Transverse colon (tissue), 4 donors: ENCODE results near the gene FGGY. TPM values are rescaled to one million over a fixed set of nuclear protein-coding genes. Genes with fewer than 3 reads are reported as not detected.
A peak's percentile ranks its signal among the peaks of the same experiment; 100 is the strongest.
"Not testable (repeated sequence)": the region's sequence is repeated elsewhere in the genome, so short reads cannot be mapped to it uniquely, and the experiment has no call there.

Experiments used
- DNase-seq: peaks from one replicate; pipeline ENCODE4 v3.0.0-alpha.2; 2019
- H3K27ac ChIP-seq, 4 donors: fragments of 200-600 bp; sonication (generic); 2 replicates each; pipeline ENCODE4 v1.5.1; 2016 to 2018; ENCODE audit warnings: inconsistent platforms in 4 of 4
- H3K27me3 ChIP-seq: fragments of 200-600 bp; sonication (generic); 2 replicates; pipeline ENCODE4 v1.5.1; 2017; ENCODE audit warnings: inconsistent platforms
- H3K36me3 ChIP-seq, 4 donors: fragments of 200-600 bp; sonication (generic); 2 replicates each; pipeline ENCODE4 v1.5.1; 2017 to 2019; ENCODE audit warnings: inconsistent platforms in 4 of 4
- H3K4me1 ChIP-seq, 4 donors: fragments of 200-600 bp; sonication (generic); 2 replicates each; pipeline ENCODE4 v1.5.1; 2017 to 2020; ENCODE audit warnings: inconsistent platforms in 4 of 4
- H3K4me3 ChIP-seq, 4 donors: fragments of 200-600 bp; sonication (generic); 1 replicate in 1 of 4; 2 replicates in 3 of 4; pipeline versions ENCODE4 v1.5.1 to v1.6.1; 2017 to 2019; ENCODE audit warnings: inconsistent platforms in 4 of 4
- H3K9me3 ChIP-seq, 2 donors: fragments of 200-600 bp; sonication (generic); 2 replicates each; pipeline ENCODE4 v1.5.1; 2017 to 2019; ENCODE audit warnings: inconsistent platforms in 2 of 2
- EP300 ChIP-seq: sonication (generic); formaldehyde crosslinking; IDR thresholded peaks from one replicate; pipeline ENCODE4 v1.6.1; 2017; ENCODE audit warnings: antibody characterized with exemption, low read depth
- POLR2A ChIP-seq: fragments of 450-650 bp; IDR thresholded peaks from one replicate; pipeline ENCODE4 v1.6.1; 2016; ENCODE audit warnings: antibody characterized with exemption, mild to moderate bottlenecking, moderate library complexity
- POLR2AphosphoS5 ChIP-seq, 3 donors: sonication (generic); formaldehyde crosslinking; IDR thresholded peaks; one replicate each; pipeline ENCODE4 v1.6.1; 2016; ENCODE audit warnings: antibody characterized with exemption in 3 of 3
- WGBS, 2 donors: methylation state at CpG; one replicate each; pipeline ENCODE4 v1.1.5; 2018; ENCODE audit warnings: low coverage in 1 of 2; 5-methylcytosine and 5-hydroxymethylcytosine counted together
- in situ Hi-C, 4 donors: fragments of 200-750 bp; cut with MboI; loops; one replicate each; pipeline versions ENCODE4 v1.15.0 to v1.15.1; 2017; ENCODE audit warnings: low sequenced_read_pairs in 3 of 4, low pct_ligation_motif_present in 1 of 4, low pct_unique_long_range_greater_than_20kb in 1 of 4
- intact Hi-C: fragments of 100-400 bp; cut with DNase I; formaldehyde crosslinking; loops from one replicate; pipeline ENCODE4 v1.15.1; 2023; ENCODE audit warnings: low total_unique reads
- total RNA-seq, 4 donors: library from RNA; depleted of rRNA; stranded (reverse); fragments of >200 nt; gene quantifications; one replicate each; pipeline ENCODE4 v1.1.0, GENCODE V29; 2016
- TF ChIP-seq, protein P1 (sequence below), 5 experiments: fragments of 200-600 bp in 3 of 5; fragments of 450-650 bp in 2 of 5; sonication (generic) in 3 of 5; IDR thresholded peaks; 1 replicate in 2 of 5; 2 replicates in 3 of 5; pipeline ENCODE4 v1.5.1; 2016 to 2017; ENCODE audit warnings: antibody characterized with exemption in 5 of 5, inconsistent platforms in 3 of 5, mild to moderate bottlenecking in 2 of 5, moderate library complexity in 1 of 5

FGGY gene
- total RNA-seq, 4 donors from 2014 or later: 18.2 to 97.7 (median 27.1) TPM

DNA sequence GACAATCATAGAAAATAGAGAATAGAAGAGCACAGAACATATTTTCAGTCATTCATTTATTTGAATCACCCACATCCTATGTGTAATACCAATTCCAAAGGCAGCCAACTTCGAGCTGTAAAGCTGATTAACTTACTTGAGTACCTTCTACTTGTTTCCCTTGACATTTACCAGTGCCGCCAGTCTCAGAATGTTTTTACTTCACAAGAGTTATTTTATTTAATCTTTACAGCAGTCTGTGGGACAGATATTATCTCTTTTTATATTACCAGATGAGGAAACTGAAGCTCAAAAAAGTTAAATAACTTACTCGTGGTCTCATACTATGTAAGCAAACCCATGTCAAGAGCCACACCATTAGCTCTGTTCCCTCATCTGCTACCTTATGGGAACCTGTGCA is 56.6 kb downstream of the FGGY start:
- H3K36me3 ChIP-seq: no peaks in the 10 kb centered on the region
- no peak overlapping the region for H3K4me3 ChIP-seq
- TF ChIP-seq EP300 (no peak), POLR2AphosphoS5 (IDR thresholded peaks at IDR 0.05) (no peak), POLR2A (no peak)
- TF ChIP-seq, protein P1, sequence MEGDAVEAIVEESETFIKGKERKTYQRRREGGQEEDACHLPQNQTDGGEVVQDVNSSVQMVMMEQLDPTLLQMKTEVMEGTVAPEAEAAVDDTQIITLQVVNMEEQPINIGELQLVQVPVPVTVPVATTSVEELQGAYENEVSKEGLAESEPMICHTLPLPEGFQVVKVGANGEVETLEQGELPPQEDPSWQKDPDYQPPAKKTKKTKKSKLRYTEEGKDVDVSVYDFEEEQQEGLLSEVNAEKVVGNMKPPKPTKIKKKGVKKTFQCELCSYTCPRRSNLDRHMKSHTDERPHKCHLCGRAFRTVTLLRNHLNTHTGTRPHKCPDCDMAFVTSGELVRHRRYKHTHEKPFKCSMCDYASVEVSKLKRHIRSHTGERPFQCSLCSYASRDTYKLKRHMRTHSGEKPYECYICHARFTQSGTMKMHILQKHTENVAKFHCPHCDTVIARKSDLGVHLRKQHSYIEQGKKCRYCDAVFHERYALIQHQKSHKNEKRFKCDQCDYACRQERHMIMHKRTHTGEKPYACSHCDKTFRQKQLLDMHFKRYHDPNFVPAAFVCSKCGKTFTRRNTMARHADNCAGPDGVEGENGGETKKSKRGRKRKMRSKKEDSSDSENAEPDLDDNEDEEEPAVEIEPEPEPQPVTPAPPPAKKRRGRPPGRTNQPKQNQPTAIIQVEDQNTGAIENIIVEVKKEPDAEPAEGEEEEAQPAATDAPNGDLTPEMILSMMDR (IDR thresholded peaks at IDR 0.05): no peak
- no peak for DNase-seq
- peaks cover 7 to 46% (median 24%) of the 10 kb centered on the region in 4 donors for H3K4me1 ChIP-seq
- WGBS, 2 donors: 50 to 66% methylated on average over 3 of the region's 3 CpGs
- intact Hi-C loops (no loop called here), in situ Hi-C loops (no loop called here)
- peak overlapping the region in 1 of 4 donors; percentile 73 for H3K27ac ChIP-seq
- no peaks in the 10 kb centered on the region for H3K27me3 ChIP-seq
- no peaks in the 10 kb centered on the region for H3K9me3 ChIP-seq

DNA sequence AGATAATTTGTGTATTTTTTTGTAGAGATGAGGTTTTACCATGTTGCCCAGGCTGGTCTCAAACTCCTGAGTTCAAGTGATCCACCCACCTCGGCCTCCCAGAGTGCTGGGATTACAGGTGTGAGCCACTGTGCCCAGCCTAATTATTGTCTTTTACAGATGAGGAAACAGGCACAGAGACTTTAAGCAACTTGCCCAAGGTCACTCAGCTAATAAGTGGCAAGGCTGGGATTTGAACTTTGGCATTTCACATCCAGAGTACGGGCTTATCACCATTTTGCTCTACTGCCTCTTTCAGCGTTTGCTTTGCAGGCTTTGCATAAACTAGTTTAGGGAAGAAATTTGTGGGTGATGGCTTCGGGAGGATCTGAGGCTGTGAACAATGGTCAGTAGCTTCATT is 57.3 kb downstream of the FGGY start:
- 40 to 64% methylated on average over 1 to 4 of the region's 4 CpGs for whole genome bisulfite sequencing, 2 donors
- Histone ChIP-seq H3K4me1 (peaks cover 7 to 53% (median 24%) of the 10 kb centered on the region in 4 donors), H3K27ac (peak overlapping the region; percentile 52 to 73 (median 60))
- H3K27me3 ChIP-seq, intact Hi-C loops, DNase-seq, H3K9me3 ChIP-seq, in situ Hi-C loops, H3K4me3 ChIP-seq, H3K36me3 ChIP-seq: not testable (repeated sequence)

DNA sequence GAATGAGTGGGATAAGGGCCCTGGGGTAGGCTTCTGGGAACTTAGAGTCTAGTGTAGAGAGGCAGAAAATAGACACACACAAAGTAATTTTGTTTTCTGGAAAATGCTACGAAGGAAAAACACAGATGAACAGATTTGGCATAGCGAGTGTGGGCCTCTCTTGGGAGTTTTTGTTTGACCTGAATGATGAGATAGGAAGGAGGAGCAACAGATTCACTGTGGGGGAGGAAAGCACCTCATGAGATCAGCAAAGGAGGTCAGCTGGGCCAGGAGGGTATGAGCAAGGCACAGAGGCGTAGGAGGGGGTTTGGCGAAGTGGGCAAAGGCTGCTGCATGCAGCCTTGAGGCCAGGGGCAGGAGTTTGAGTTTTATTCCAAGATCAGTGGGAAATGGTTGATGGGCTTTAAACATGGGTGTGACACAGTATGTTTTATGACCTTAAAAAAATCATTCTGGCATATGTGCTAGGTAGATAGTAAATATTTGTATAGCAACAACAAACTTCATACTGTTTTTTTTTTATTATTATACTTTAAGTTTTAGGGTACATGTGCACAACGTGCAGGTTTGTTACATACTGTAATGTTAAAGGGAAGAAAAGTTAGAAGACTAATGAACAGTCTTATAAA is 57.9 kb downstream of the FGGY start:
- Histone ChIP-seq H3K36me3 (no peaks in the 10 kb centered on the region), H3K4me3 (no peak overlapping the region), H3K27ac (peak overlapping the region; percentile 52 to 73 (median 60)), H3K27me3 (no peaks in the 10 kb centered on the region), H3K4me1 (peaks cover 7 to 53% (median 24%) of the 10 kb centered on the region in 4 donors), H3K9me3 (no peaks in the 10 kb centered on the region)
- no peak for TF ChIP-seq EP300
- no peak for TF ChIP-seq POLR2A
- TF ChIP-seq POLR2AphosphoS5 (IDR thresholded peaks at IDR 0.05): no peak
- TF ChIP-seq, protein P1 (IDR thresholded peaks at IDR 0.05): no peak
- no peak for DNase-seq
- 39 to 48% methylated on average over 5 of the region's 5 CpGs for WGBS, 2 donors
- intact Hi-C loops (no loop called here), in situ Hi-C loops (no loop called here)

DNA sequence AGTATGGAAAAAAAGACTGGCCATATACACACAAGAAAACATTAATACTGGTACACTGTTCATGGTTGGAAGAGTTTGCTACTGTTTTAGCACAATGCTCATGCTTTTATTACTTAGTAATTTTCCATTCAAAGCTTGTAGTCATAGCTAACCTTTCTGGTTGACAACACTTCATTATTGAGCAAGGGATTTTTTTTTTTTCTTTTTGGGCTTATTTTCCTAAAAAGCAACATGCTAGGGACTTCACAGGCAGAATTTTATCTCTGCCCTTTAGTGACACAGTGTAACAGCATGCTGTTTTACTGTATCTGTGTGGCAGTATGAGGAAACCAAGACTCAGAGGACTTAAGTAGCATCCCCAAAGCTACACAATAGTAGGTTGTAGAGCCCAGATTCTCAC is 58.5 kb downstream of the FGGY start:
- intact Hi-C loops (no loop called here), in situ Hi-C loops (no loop called here)
- DNase-seq: no peak
- Histone ChIP-seq H3K36me3 (no peaks in the 10 kb centered on the region), H3K27ac (peak overlapping the region; percentile 52 to 73 (median 60)), H3K9me3 (no peaks in the 10 kb centered on the region), H3K4me3 (no peak overlapping the region), H3K4me1 (peaks cover 7 to 53% (median 24%) of the 10 kb centered on the region in 4 donors), H3K27me3 (no peaks in the 10 kb centered on the region)
- TF ChIP-seq POLR2A: no peak
- TF ChIP-seq, protein P1 (IDR thresholded peaks at IDR 0.05): no peak
- no peak for TF ChIP-seq EP300
- no peak for TF ChIP-seq POLR2AphosphoS5 (IDR thresholded peaks at IDR 0.05)

DNA sequence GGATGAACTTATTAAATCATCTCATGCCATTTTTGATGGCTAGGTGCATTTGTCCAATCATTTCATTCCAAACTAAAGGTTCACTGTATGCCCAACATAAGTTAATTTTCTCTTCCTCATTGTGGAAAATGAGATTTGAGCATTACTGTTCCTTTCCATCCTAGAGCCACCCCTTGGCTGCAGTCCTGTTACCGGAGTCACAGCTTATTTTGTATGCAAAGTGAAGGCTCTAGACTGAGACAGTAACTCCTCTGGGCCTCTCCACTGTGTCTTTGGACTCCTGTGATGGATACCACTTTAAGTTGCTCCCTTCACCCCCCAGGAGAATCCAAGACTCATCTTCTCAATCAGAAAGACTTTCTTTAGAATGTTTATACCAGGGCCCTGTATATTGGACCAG is 59.7 kb downstream of the FGGY start:
- Histone ChIP-seq H3K36me3 (no peaks in the 10 kb centered on the region), H3K4me1 (peaks cover 7 to 53% (median 24%) of the 10 kb centered on the region in 4 donors), H3K27ac (no peak overlapping the region), H3K27me3 (no peaks in the 10 kb centered on the region), H3K4me3 (no peak overlapping the region), H3K9me3 (no peaks in the 10 kb centered on the region)
- TF ChIP-seq POLR2AphosphoS5 (IDR thresholded peaks at IDR 0.05): no peak
- TF ChIP-seq EP300: no peak
- no peak for TF ChIP-seq POLR2A
- TF ChIP-seq, protein P1 (IDR thresholded peaks at IDR 0.05): no peak
- 73 to 89% methylated on average over 1 of the region's 1 CpG for WGBS, 2 donors
- no peak for DNase-seq
- in situ Hi-C loops (no loop called here), intact Hi-C loops (no loop called here)
